Panc1 (cell line): ENCODE data around the gene CAMK1D. TPM values are rescaled to one million over a fixed set of nuclear protein-coding genes. Genes with fewer than 3 reads are reported as not detected.

Source experiments
- ATAC-seq: fragments of 200-7000 bp; cut with Tn5 transposase; 2 replicates; pipeline ENCODE4 v1.9.1; 2020; ENCODE audit warnings: mild to moderate bottlenecking, moderate library complexity
- BruUV-seq: library from RNA; stranded (reverse); fragments of 400-500 nt; replicated peaks from 2 replicates; lab custom pipeline; 2021; lab: Mats Ljungman, UMichigan
- CTCF ChIA-PET: fragments of 300-600 bp; sonication (Branson Sonifier 250); formaldehyde crosslinking; loops from one replicate; lab custom pipeline; 2022; ENCODE audit warnings: antibody characterized with exemption; lab: Charles Lee
- POLR2A ChIA-PET: fragments of 300-600 bp; sonication (Branson Sonifier 250); formaldehyde crosslinking; loops from one replicate; lab custom pipeline; 2022; ENCODE audit warnings: antibody characterized with exemption; lab: Charles Lee
- DNase-seq: peaks from one replicate; pipeline ENCODE4 v3.0.0-alpha.2; 2010; ENCODE audit warnings: low read depth, low spot score
- H3K27ac ChIP-seq: 2 replicates; pipeline ENCODE4 v1.5.1; 2011; ENCODE audit warnings: mild to moderate bottlenecking, low read length, inconsistent platforms
- H3K27me3 ChIP-seq: fragments of 200-500 bp; sonication (Bioruptor generic); 2 replicates; pipeline ENCODE4 v1.6.0; 2014; ENCODE audit warnings: low read length, inconsistent platforms; ENCODE audit not compliant: control insufficient read depth, insufficient read depth
- H3K36me3 ChIP-seq: fragments of 200-500 bp; sonication (Bioruptor generic); 2 replicates; pipeline ENCODE4 v1.5.1; 2014; ENCODE audit warnings: inconsistent platforms, mild to moderate bottlenecking, low read length, moderate library complexity; ENCODE audit not compliant: control insufficient read depth, insufficient read depth
- H3K4me1 ChIP-seq: 2 replicates; pipeline ENCODE4 v1.5.1; 2011; ENCODE audit warnings: inconsistent platforms, mild to moderate bottlenecking, low read length, moderate library complexity; ENCODE audit not compliant: control insufficient read depth, insufficient read depth
- H3K4me3 ChIP-seq, 2 experiments: 2 replicates each; pipeline ENCODE4 v1.5.1; 2011 to 2012; ENCODE audit warnings: low read depth in 2 of 2, low read length in 2 of 2, mild to moderate bottlenecking in 2 of 2, inconsistent platforms in 1 of 2, moderate library complexity in 1 of 2
- H3K9me3 ChIP-seq: fragments of 200-500 bp; sonication (Bioruptor generic); 2 replicates; pipeline ENCODE4 v1.5.1; 2014; ENCODE audit warnings: low read depth, mild to moderate bottlenecking, inconsistent platforms, low read length, moderate library complexity; ENCODE audit not compliant: control insufficient read depth, insufficient read depth
- POLR2AphosphoS5 ChIP-seq: IDR thresholded peaks from 2 replicates; pipeline ENCODE4 v1.6.1; 2012; ENCODE audit warnings: mild to moderate bottlenecking, low read depth, low read length, moderate library complexity
- REST ChIP-seq, 2 experiments: IDR thresholded peaks; 2 replicates each; pipeline ENCODE4 v1.6.1; 2011 to 2012; ENCODE audit warnings: low read depth in 2 of 2, control low read depth in 1 of 2, low read length in 1 of 2, mild to moderate bottlenecking in 1 of 2, moderate library complexity in 1 of 2; ENCODE audit not compliant: insufficient read depth in 1 of 2
- SIN3A ChIP-seq: IDR thresholded peaks from 2 replicates; pipeline ENCODE4 v1.6.1; 2012; ENCODE audit warnings: low read depth, mild to moderate bottlenecking, low read length, moderate library complexity, borderline replicate concordance; ENCODE audit not compliant: insufficient read depth
- TCF7L2 ChIP-seq: IDR thresholded peaks from 2 replicates; pipeline ENCODE4 v1.6.1; 2011; ENCODE audit warnings: mild to moderate bottlenecking, low read depth, low read length, inconsistent platforms
- in situ Hi-C: cut with HindIII; loops from 2 replicates; pipeline ENCODE4 v1.10.0; 2016; ENCODE audit warnings: low sequenced_read_pairs, low pct_unique_long_range_greater_than_20kb
- intact Hi-C: fragments of 100-400 bp; cut with micrococcal nuclease; formaldehyde crosslinking; loops from one replicate; pipeline ENCODE4 v1.10.0; 2022; ENCODE audit not compliant: unreplicated experiment
- total RNA-seq: library from RNA; stranded (reverse); gene quantifications from one replicate; pipeline ENCODE4 v1.2.1, GENCODE V29; 2021; ENCODE audit not compliant: unreplicated experiment
- TF ChIP-seq, protein P1 (sequence below): fragments of 450-650 bp; IDR thresholded peaks from 2 replicates; pipeline ENCODE4 v1.5.1; 2017; ENCODE audit warnings: mild to moderate bottlenecking

CAMK1D gene
- total RNA-seq, 1 experiment from 2014 or later = 5.7 TPM

- in situ Hi-C loops (no loop called here), intact Hi-C loops (no loop called here)
- no peaks in the 10 kb centered on the region for H3K4me1 ChIP-seq
- CTCF ChIA-PET = interaction anchor here (0.5 kb wide), 1 partner anchor 12 kb away, joined by 5 read pairs; no protein-coding TSS in a partner anchor
- H3K9me3 ChIP-seq = no peaks in the 10 kb centered on the region
- H3K27ac ChIP-seq = no peak overlapping the region
- no peaks in the 10 kb centered on the region for H3K36me3 ChIP-seq
- ATAC-seq = no peak
- no peak overlapping the region for H3K4me3 ChIP-seq
- no peak for DNase-seq
- TF ChIP-seq, protein P1, sequence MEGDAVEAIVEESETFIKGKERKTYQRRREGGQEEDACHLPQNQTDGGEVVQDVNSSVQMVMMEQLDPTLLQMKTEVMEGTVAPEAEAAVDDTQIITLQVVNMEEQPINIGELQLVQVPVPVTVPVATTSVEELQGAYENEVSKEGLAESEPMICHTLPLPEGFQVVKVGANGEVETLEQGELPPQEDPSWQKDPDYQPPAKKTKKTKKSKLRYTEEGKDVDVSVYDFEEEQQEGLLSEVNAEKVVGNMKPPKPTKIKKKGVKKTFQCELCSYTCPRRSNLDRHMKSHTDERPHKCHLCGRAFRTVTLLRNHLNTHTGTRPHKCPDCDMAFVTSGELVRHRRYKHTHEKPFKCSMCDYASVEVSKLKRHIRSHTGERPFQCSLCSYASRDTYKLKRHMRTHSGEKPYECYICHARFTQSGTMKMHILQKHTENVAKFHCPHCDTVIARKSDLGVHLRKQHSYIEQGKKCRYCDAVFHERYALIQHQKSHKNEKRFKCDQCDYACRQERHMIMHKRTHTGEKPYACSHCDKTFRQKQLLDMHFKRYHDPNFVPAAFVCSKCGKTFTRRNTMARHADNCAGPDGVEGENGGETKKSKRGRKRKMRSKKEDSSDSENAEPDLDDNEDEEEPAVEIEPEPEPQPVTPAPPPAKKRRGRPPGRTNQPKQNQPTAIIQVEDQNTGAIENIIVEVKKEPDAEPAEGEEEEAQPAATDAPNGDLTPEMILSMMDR = no peak
- TF ChIP-seq SIN3A = no peak
- no peak for TF ChIP-seq TCF7L2
- TF ChIP-seq POLR2AphosphoS5 = no peak
- no peak for TF ChIP-seq REST (IDR thresholded peaks at IDR 0.05; ENCODE audit: insufficient read depth in 1 of 2, low read depth in 2 of 2, low read length in 1 of 2)
- no TSS peak for BruUV-seq
- POLR2A ChIA-PET = no interaction called here
- no peaks in the 10 kb centered on the region for H3K27me3 ChIP-seq
Measured at GRCh38 chr10:12849319-12850181, 500.2 kb downstream of the CAMK1D start.

- intact Hi-C loops (no loop called here), in situ Hi-C loops (no loop called here)
- ATAC-seq (no peak), DNase-seq (no peak)
- no peaks in the 10 kb centered on the region for H3K4me1 ChIP-seq
- no TSS peak for BruUV-seq
- POLR2A ChIA-PET = no interaction called here
- no peak overlapping the region for H3K27ac ChIP-seq
- CTCF ChIA-PET = no interaction called here
- no peak overlapping the region for H3K4me3 ChIP-seq
- no peaks in the 10 kb centered on the region for H3K9me3 ChIP-seq
- no peak for TF ChIP-seq TCF7L2
- no peak for TF ChIP-seq POLR2AphosphoS5
- TF ChIP-seq SIN3A = no peak
- no peak for TF ChIP-seq REST (IDR thresholded peaks at IDR 0.05; ENCODE audit: insufficient read depth in 1 of 2, low read depth in 2 of 2, low read length in 1 of 2)
- TF ChIP-seq, protein P1 = no peak
- no peaks in the 10 kb centered on the region for H3K27me3 ChIP-seq
- no peaks in the 10 kb centered on the region for H3K36me3 ChIP-seq
Measured at GRCh38 chr10:12852687-12853086, 503.3 kb downstream of the CAMK1D start.
